Astrocyte of the spinal cord (primary cell): Measurements from ENCODE around the gene VIT.

Source experiments
- DNase-seq: peaks from one replicate; pipeline ENCODE4 v3.0.0; 2011; ENCODE audit warnings: low read depth, low spot score
- H3K4me3 ChIP-seq: 2 replicates; pipeline ENCODE4 v1.5.1; 2011; ENCODE audit warnings: low read depth, mild to moderate bottlenecking, low read length, moderate library complexity
- CTCF ChIP-seq: IDR thresholded peaks from 2 replicates; pipeline ENCODE4 v1.5.1; 2012; ENCODE audit warnings: low read depth, mild to moderate bottlenecking, low read length, inconsistent platforms
- in situ Hi-C: cut with HindIII; loops from 2 replicates; pipeline ENCODE4 v1.10.0; 2017; ENCODE audit warnings: low sequenced_read_pairs

Gene VIT

GRCh38 chr2:36770542-36771287 lies 74.2 kb downstream of the VIT start:
- in situ Hi-C loops, result no loop called here
- H3K4me3 ChIP-seq, result no peak overlapping the region
- peak; percentile 57 for TF ChIP-seq CTCF
- no peak for DNase-seq

- in situ Hi-C loops, result no loop called here
- no peak for TF ChIP-seq CTCF
Observed at GRCh38 chr2:36771671-36772070, 75.2 kb downstream of the VIT start.

GRCh38 chr2:36773947-36774346 lies 77.4 kb downstream of the VIT start:
- TF ChIP-seq CTCF, result no peak
- no peak for DNase-seq
- no peak overlapping the region for H3K4me3 ChIP-seq
- in situ Hi-C loops, result no loop called here

More at GRCh38 chr2:36771671-36772070, 75.2 kb downstream of the VIT start:
- H3K4me3 ChIP-seq, result no peak overlapping the region
- DNase-seq, result no peak

- no peak for DNase-seq
- H3K4me3 ChIP-seq, result no peak overlapping the region
- TF ChIP-seq CTCF, result no peak
- in situ Hi-C loops, result no loop called here
Observed at GRCh38 chr2:36775261-36775660, 78.8 kb downstream of the VIT start.

GRCh38 chr2:36775806-36776205 lies 79.3 kb downstream of the VIT start:
- DNase-seq, result no peak
- no peak overlapping the region for H3K4me3 ChIP-seq
- in situ Hi-C loops, result no loop called here
- TF ChIP-seq CTCF, result no peak

GRCh38 chr2:36777272-36777671 lies 80.8 kb downstream of the VIT start:
- in situ Hi-C loops, result no loop called here
- DNase-seq, result no peak
- TF ChIP-seq CTCF, result no peak
- no peak overlapping the region for H3K4me3 ChIP-seq

GRCh38 chr2:36777788-36778187 lies 81.3 kb downstream of the VIT start:
- in situ Hi-C loops, result no loop called here
- no peak for TF ChIP-seq CTCF
- DNase-seq, result no peak
- H3K4me3 ChIP-seq, result no peak overlapping the region
